Central memory CD4-positive, alpha-beta T cell (primary cell): Measurements from ENCODE around the gene CYP2E1.
"Not testable (repeated sequence)": the region's sequence is repeated elsewhere in the genome, so short reads cannot be mapped to it uniquely, and the experiment has no call there.

Experiments used
- DNase-seq: peaks from one replicate; pipeline ENCODE4 v3.0.0; 2022

CYP2E1 gene

GRCh38 chr10:133573460-133573859 lies 46.3 kb downstream of the CYP2E1 start:
- not testable (repeated sequence) for DNase-seq

- not testable (repeated sequence) for DNase-seq
These were observed 49.9 kb downstream of the CYP2E1 start for GRCh38 chr10:133577037-133577436.
